HepG2 (cell line): Measurements from ENCODE around the gene UBE2D3. TPM values are rescaled to one million over a fixed set of nuclear protein-coding genes. Genes with fewer than 3 reads are reported as not detected.

Source experiments
- AKAP8 ChIP-seq: sonication (generic); formaldehyde crosslinking; IDR thresholded peaks from 2 replicates; pipeline ENCODE4 v1.5.1; 2020; ENCODE audit warnings: mild to moderate bottlenecking, missing genetic modification reagents
- CAMTA2 ChIP-seq: sonication (generic); formaldehyde crosslinking; IDR thresholded peaks from 2 replicates; pipeline ENCODE4 v1.4.0; 2020; ENCODE audit warnings: mild to moderate bottlenecking, missing genetic modification reagents, borderline replicate concordance
- CEBPB ChIP-seq: IDR thresholded peaks from 2 replicates; pipeline ENCODE4 v1.6.1; 2011; ENCODE audit warnings: low read depth, low read length, improper control_type of control experiment, borderline replicate concordance
- GFI1 ChIP-seq: sonication (generic); formaldehyde crosslinking; IDR thresholded peaks from 2 replicates; pipeline ENCODE4 v1.5.0; 2020; ENCODE audit warnings: missing genetic modification reagents, mild to moderate bottlenecking, borderline replicate concordance
- HIVEP1 ChIP-seq: sonication (generic); formaldehyde crosslinking; IDR thresholded peaks from 2 replicates; pipeline ENCODE4 v1.4.0; 2020; ENCODE audit warnings: mild to moderate bottlenecking, missing genetic modification reagents
- HMGA1 ChIP-seq: sonication (generic); formaldehyde crosslinking; conservative IDR thresholded peaks from 2 replicates; pipeline ENCODE4 v1.4.0; 2020; ENCODE audit warnings: missing genetic modification reagents
- IRX3 ChIP-seq: sonication (generic); formaldehyde crosslinking; IDR thresholded peaks from 2 replicates; pipeline ENCODE4 v1.8.1; 2023; ENCODE audit warnings: mild to moderate bottlenecking, low read depth, missing genetic modification reagents, borderline replicate concordance
- SNRNP70 ChIP-seq: fragments of 200-400 bp; formaldehyde crosslinking; IDR thresholded peaks from 2 replicates; pipeline ENCODE4 v1.6.1; 2017; ENCODE audit warnings: mild to moderate bottlenecking, low read depth, low read length, moderate library complexity
- SOX13 ChIP-seq, 3 experiments: fragments of 450-650 bp in 1 of 3; sonication (generic) in 1 of 3; formaldehyde crosslinking in 1 of 3; IDR thresholded peaks in 2 of 3; conservative IDR thresholded peaks in 1 of 3; 2 replicates each; pipeline versions ENCODE4 v1.5.0 to v1.6.1; 2016 to 2020; ENCODE audit warnings: antibody characterized with exemption in 1 of 3, mild to moderate bottlenecking in 1 of 3, missing compliant biosample characterization in 1 of 3, missing genetic modification reagents in 1 of 3, moderate library complexity in 1 of 3
- SYNCRIP ChIP-seq: fragments of 200-400 bp; formaldehyde crosslinking; IDR thresholded peaks from 2 replicates; pipeline ENCODE4 v1.6.1; 2018; ENCODE audit warnings: mild to moderate bottlenecking, low read depth, low read length; ENCODE audit not compliant: insufficient read depth
- ZFX ChIP-seq: sonication (generic); formaldehyde crosslinking; IDR thresholded peaks from 2 replicates; pipeline ENCODE4 v1.4.0; 2020; ENCODE audit warnings: mild to moderate bottlenecking, low read depth, missing genetic modification reagents, moderate library complexity
- ZMYM4 ChIP-seq: sonication (generic); formaldehyde crosslinking; IDR thresholded peaks from 2 replicates; pipeline ENCODE4 v1.8.1; 2023; ENCODE audit warnings: mild to moderate bottlenecking, missing genetic modification reagents
- ZNF101 ChIP-seq: sonication (generic); formaldehyde crosslinking; IDR thresholded peaks from 2 replicates; pipeline ENCODE4 v1.4.0; 2020; ENCODE audit warnings: mild to moderate bottlenecking, low read depth, missing genetic modification reagents, borderline replicate concordance
- ZNF556 ChIP-seq: sonication (generic); formaldehyde crosslinking; IDR thresholded peaks from 2 replicates; pipeline ENCODE4 v1.4.0; 2020; ENCODE audit warnings: mild to moderate bottlenecking, missing genetic modification reagents, borderline replicate concordance
- ZNF598 ChIP-seq: sonication (generic); formaldehyde crosslinking; IDR thresholded peaks from 2 replicates; pipeline ENCODE4 v1.5.1; 2020; ENCODE audit warnings: mild to moderate bottlenecking, missing genetic modification reagents, borderline replicate concordance
- ZNF7 ChIP-seq: IDR thresholded peaks from 2 replicates; pipeline ENCODE4 v1.6.1; 2016; ENCODE audit warnings: missing biosample characterization, missing genetic modification reagents
- ZNF749 ChIP-seq: sonication (generic); formaldehyde crosslinking; IDR thresholded peaks from 2 replicates; pipeline ENCODE4 v1.8.0; 2022; ENCODE audit warnings: mild to moderate bottlenecking, missing genetic modification reagents, moderate library complexity, borderline replicate concordance
- polyA plus RNA-seq, 8 experiments: library from polyadenylated mRNA; depleted of rRNA in 3 of 8; stranded (reverse) in 7 of 8; unstranded in 1 of 8; fragments of >200 nt; fragmentation: Illumina TruSeq in 4 of 8; extraction: Trizol in 4 of 8; gene quantifications; 2 replicates each; pipeline versions ENCODE4 v1.2.1 to v1.2.3, GENCODE V29; 2011 to 2016; ENCODE audit warnings: low read depth in 4 of 8, missing spikeins in 1 of 8, mixed read lengths in 1 of 8; ENCODE audit not compliant: insufficient read depth in 1 of 8
- total RNA-seq, 5 experiments: library from RNA; depleted of rRNA; stranded (reverse); fragments of >200 nt; fragmentation: Illumina TruSeq; extraction: Trizol; gene quantifications; 2 replicates each; pipeline ENCODE4 v1.2.3, GENCODE V29; 2016; ENCODE audit warnings: low read depth in 1 of 5
- TF ChIP-seq, protein P1 (sequence below): IDR thresholded peaks from 2 replicates; pipeline ENCODE4 v1.6.1; 2018; ENCODE audit warnings: missing genetic modification reagents
- TF ChIP-seq, protein P2 (sequence below): sonication (generic); formaldehyde crosslinking; IDR thresholded peaks from 2 replicates; pipeline ENCODE4 v1.9.0; 2021; ENCODE audit warnings: missing genetic modification reagents, mild to moderate bottlenecking, borderline replicate concordance
- TF ChIP-seq, protein P3 (sequence below): sonication (generic); formaldehyde crosslinking; IDR thresholded peaks from 2 replicates; pipeline ENCODE4 v1.4.0; 2020; ENCODE audit warnings: missing genetic modification reagents
- TF ChIP-seq, protein P4 (sequence below): conservative IDR thresholded peaks from 2 replicates; pipeline ENCODE4 v1.6.1; 2018; ENCODE audit warnings: missing genetic modification reagents
- TF ChIP-seq, protein P5 (sequence below): sonication (generic); formaldehyde crosslinking; IDR thresholded peaks from 2 replicates; pipeline ENCODE4 v1.4.0; 2020; ENCODE audit warnings: missing genetic modification reagents, borderline replicate concordance

The UBE2D3 gene
- total and polyA plus RNA-seq, 2 of the 13 experiments (the other 11 are each of a cell fraction or from before 2014, with no cell fraction given): 224 to 293 TPM

DNA sequence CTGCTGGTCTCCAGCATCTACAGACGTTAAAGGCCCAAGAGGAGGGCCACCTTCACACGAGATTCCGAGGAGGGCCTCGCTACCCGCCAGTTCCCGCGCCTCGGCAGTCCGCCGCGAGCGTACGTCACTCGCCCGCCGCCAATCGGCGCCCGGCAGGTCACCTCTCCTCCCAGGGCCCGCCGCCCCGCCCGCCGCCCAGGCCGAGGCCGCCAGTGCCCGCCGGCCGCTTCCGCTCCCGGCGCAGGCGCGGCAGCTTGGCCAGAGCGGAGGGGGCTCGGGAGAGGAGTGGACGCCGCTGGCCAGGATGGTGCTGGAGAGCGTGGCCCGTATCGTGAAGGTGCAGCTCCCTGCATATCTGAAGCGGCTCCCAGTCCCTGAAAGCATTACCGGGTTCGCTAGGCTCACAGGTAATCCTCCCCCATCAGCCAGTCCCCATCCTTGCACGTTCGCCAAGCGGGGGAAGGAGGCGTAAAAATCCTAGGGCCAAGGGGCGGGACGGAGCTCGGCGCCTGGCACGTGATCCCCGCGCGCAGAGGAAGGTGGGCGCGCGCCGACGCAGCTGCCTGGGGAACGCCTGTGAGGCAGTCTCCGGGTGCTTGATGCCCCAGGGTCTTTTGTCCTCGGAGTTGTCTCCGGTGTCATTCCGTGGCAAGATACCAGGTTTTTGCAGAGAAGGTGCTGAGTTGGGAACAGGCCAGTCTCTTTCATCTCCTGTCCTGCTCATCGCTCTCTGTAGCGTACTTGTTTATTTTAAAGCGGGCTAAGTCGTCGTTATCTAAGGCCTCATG, 41.6 kb upstream of the UBE2D3 start, which contains the start of gene CISD2 (continued):
- peak; percentile 93 for TF ChIP-seq ZNF749 (CRISPR knock-in tag)
- TF ChIP-seq IRX3: peak; percentile 92
- no peak for TF ChIP-seq SNRNP70
- TF ChIP-seq GFI1 (CRISPR knock-in tag): peak; percentile 9; the same call in 1 of the 2 replicates
- TF ChIP-seq ZFX (CRISPR knock-in tag): peak; percentile 94
- TF ChIP-seq, protein P1, sequence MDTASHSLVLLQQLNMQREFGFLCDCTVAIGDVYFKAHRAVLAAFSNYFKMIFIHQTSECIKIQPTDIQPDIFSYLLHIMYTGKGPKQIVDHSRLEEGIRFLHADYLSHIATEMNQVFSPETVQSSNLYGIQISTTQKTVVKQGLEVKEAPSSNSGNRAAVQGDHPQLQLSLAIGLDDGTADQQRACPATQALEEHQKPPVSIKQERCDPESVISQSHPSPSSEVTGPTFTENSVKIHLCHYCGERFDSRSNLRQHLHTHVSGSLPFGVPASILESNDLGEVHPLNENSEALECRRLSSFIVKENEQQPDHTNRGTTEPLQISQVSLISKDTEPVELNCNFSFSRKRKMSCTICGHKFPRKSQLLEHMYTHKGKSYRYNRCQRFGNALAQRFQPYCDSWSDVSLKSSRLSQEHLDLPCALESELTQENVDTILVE (CRISPR knock-in tag): peak; percentile 52
- TF ChIP-seq, protein P2, sequence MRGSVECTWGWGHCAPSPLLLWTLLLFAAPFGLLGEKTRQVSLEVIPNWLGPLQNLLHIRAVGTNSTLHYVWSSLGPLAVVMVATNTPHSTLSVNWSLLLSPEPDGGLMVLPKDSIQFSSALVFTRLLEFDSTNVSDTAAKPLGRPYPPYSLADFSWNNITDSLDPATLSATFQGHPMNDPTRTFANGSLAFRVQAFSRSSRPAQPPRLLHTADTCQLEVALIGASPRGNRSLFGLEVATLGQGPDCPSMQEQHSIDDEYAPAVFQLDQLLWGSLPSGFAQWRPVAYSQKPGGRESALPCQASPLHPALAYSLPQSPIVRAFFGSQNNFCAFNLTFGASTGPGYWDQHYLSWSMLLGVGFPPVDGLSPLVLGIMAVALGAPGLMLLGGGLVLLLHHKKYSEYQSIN (CRISPR knock-in tag): no peak
- no peak for TF ChIP-seq SOX13 (IDR thresholded peaks at IDR 0.05)
- peak in 1 of 2 experiments; percentile 39; a peak in 2 of 4 replicates for TF ChIP-seq SOX13 (CRISPR knock-in tag; conservative IDR thresholded peaks at IDR 0.05 in 1 of 2, IDR thresholded peaks at IDR 0.05 in 1 of 2)
- TF ChIP-seq, protein P3, sequence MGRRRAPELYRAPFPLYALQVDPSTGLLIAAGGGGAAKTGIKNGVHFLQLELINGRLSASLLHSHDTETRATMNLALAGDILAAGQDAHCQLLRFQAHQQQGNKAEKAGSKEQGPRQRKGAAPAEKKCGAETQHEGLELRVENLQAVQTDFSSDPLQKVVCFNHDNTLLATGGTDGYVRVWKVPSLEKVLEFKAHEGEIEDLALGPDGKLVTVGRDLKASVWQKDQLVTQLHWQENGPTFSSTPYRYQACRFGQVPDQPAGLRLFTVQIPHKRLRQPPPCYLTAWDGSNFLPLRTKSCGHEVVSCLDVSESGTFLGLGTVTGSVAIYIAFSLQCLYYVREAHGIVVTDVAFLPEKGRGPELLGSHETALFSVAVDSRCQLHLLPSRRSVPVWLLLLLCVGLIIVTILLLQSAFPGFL (CRISPR knock-in tag): no peak
- TF ChIP-seq ZNF598 (CRISPR knock-in tag): no peak
- TF ChIP-seq HIVEP1 (CRISPR knock-in tag): peak; percentile 94
- peak; percentile 82 for TF ChIP-seq ZNF556
- TF ChIP-seq ZNF101: peak; percentile 93; the same call in 1 of the 2 replicates
- no peak for TF ChIP-seq SYNCRIP
- 0 out of 2 replicates have a peak, but pooled peaks have one; percentile 35 for TF ChIP-seq ZNF7 (CRISPR knock-in tag)
- TF ChIP-seq AKAP8 (CRISPR knock-in tag): peak; percentile 60; the same call in 1 of the 2 replicates
- no peak for TF ChIP-seq HMGA1 (CRISPR knock-in tag)
- TF ChIP-seq, protein P4, sequence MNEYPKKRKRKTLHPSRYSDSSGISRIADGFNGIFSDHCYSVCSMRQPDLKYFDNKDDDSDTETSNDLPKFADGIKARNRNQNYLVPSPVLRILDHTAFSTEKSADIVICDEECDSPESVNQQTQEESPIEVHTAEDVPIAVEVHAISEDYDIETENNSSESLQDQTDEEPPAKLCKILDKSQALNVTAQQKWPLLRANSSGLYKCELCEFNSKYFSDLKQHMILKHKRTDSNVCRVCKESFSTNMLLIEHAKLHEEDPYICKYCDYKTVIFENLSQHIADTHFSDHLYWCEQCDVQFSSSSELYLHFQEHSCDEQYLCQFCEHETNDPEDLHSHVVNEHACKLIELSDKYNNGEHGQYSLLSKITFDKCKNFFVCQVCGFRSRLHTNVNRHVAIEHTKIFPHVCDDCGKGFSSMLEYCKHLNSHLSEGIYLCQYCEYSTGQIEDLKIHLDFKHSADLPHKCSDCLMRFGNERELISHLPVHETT (CRISPR knock-in tag): peak; percentile 78; the same call in 1 of the 2 replicates
- TF ChIP-seq CAMTA2 (CRISPR knock-in tag): no peak
- no peak for TF ChIP-seq CEBPB
- TF ChIP-seq ZMYM4 (CRISPR knock-in tag): peak; percentile 95
- TF ChIP-seq, protein P5, sequence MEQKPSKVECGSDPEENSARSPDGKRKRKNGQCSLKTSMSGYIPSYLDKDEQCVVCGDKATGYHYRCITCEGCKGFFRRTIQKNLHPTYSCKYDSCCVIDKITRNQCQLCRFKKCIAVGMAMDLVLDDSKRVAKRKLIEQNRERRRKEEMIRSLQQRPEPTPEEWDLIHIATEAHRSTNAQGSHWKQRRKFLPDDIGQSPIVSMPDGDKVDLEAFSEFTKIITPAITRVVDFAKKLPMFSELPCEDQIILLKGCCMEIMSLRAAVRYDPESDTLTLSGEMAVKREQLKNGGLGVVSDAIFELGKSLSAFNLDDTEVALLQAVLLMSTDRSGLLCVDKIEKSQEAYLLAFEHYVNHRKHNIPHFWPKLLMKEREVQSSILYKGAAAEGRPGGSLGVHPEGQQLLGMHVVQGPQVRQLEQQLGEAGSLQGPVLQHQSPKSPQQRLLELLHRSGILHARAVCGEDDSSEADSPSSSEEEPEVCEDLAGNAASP: no peak; the same call in 1 of the 2 replicates
